HFFc6 (cell line): ENCODE measurements around the gene IL15RA. TPM values are rescaled to one million over a fixed set of nuclear protein-coding genes. Genes with fewer than 3 reads are reported as not detected.
"Not testable (repeated sequence)": the region's sequence is repeated elsewhere in the genome, so short reads cannot be mapped to it uniquely, and the experiment has no call there.

Source experiments
- DNase-seq: peaks from one replicate; pipeline ENCODE4 v3.0.0-alpha.2; 2018
- H3K27ac Mint-ChIP-seq: 2 replicates; pipeline ENCODE4 v1.8.0; 2020; ENCODE audit warnings: mild to moderate bottlenecking, mixed read lengths
- H3K27me3 Mint-ChIP-seq: 2 replicates; pipeline ENCODE4 v1.8.0; 2021; ENCODE audit warnings: mild to moderate bottlenecking, moderate library complexity, mixed read lengths; ENCODE audit not compliant: insufficient read depth
- H3K36me3 Mint-ChIP-seq: 2 replicates; pipeline ENCODE4 v1.8.0; 2021; ENCODE audit warnings: low read depth, mixed read lengths
- H3K4me1 Mint-ChIP-seq: 2 replicates; pipeline ENCODE4 v1.8.0; 2020; ENCODE audit warnings: low read depth, mixed read lengths
- H3K4me3 Mint-ChIP-seq: 2 replicates; pipeline ENCODE4 v1.8.0; 2020; ENCODE audit warnings: mild to moderate bottlenecking, moderate library complexity, mixed read lengths
- H3K9me3 Mint-ChIP-seq: 2 replicates; pipeline ENCODE4 v1.8.0; 2020; ENCODE audit warnings: mild to moderate bottlenecking, mixed read lengths
- total RNA-seq, 6 experiments: library from RNA; stranded (reverse); fragmentation: NEBNext Ultra II Directional; extraction: Animal tissue kit (Norgen Biotek cat#: 25700); gene quantifications; 2 replicates in 1 of 6; 3 replicates in 5 of 6; pipeline ENCODE4 v1.2.3, GENCODE V29; 2021
- TF ChIP-seq, protein P1 (sequence below): fragments of 200-600 bp; sonication (generic); IDR thresholded peaks from 2 replicates; pipeline ENCODE4 v1.5.0; 2021; ENCODE audit warnings: antibody characterized with exemption, mild to moderate bottlenecking

Gene IL15RA
- total RNA-seq, 6 experiments from 2014 or later = 1.5 to 3.2 (median 1.9) TPM

- Mint-ChIP-seq H3K9me3 (no peaks in the 10 kb centered on the region), H3K27me3 (peaks cover 3% of the 10 kb centered on the region), H3K36me3 (no peaks in the 10 kb centered on the region), H3K4me3 (no peak overlapping the region), H3K4me1 (peaks cover 21% of the 10 kb centered on the region), H3K27ac (no peak overlapping the region)
- TF ChIP-seq, protein P1, sequence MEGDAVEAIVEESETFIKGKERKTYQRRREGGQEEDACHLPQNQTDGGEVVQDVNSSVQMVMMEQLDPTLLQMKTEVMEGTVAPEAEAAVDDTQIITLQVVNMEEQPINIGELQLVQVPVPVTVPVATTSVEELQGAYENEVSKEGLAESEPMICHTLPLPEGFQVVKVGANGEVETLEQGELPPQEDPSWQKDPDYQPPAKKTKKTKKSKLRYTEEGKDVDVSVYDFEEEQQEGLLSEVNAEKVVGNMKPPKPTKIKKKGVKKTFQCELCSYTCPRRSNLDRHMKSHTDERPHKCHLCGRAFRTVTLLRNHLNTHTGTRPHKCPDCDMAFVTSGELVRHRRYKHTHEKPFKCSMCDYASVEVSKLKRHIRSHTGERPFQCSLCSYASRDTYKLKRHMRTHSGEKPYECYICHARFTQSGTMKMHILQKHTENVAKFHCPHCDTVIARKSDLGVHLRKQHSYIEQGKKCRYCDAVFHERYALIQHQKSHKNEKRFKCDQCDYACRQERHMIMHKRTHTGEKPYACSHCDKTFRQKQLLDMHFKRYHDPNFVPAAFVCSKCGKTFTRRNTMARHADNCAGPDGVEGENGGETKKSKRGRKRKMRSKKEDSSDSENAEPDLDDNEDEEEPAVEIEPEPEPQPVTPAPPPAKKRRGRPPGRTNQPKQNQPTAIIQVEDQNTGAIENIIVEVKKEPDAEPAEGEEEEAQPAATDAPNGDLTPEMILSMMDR = no peak
- DNase-seq = no peak
Observed at GRCh38 chr10:5963591-5963990, 13.8 kb downstream of the IL15RA start.

DNA sequence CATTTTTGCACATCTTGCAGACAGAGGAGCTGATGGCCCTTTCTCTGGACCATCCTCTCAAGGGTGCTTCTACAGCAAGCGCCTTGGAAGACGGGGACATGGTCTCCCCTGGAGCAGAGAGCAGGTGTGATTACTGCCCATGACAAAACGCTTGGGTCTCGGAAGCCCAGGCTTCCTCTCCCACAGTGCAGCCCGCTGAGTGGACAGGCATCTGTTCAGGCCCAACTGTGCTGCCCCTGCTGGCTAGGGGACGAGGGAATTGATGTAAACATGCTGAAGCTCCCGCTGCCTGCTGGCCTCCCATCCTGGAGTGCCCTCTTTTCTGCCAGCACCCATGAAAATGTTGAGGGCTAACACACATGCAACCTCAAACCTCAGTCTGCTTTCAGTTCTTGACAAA, 14.3 kb downstream of the IL15RA start:
- DNase-seq = no peak
- H3K9me3 Mint-ChIP-seq = no peaks in the 10 kb centered on the region
- H3K36me3 Mint-ChIP-seq = no peaks in the 10 kb centered on the region
- no peak overlapping the region for H3K4me3 Mint-ChIP-seq
- H3K27me3 Mint-ChIP-seq = peaks cover 3% of the 10 kb centered on the region
- no peak overlapping the region for H3K27ac Mint-ChIP-seq
- TF ChIP-seq, protein P1 = no peak
- H3K4me1 Mint-ChIP-seq = peaks cover 23% of the 10 kb centered on the region

GRCh38 chr10:5962358-5962940, 14.9 kb downstream of the IL15RA start:
- H3K4me1 Mint-ChIP-seq = peaks cover 23% of the 10 kb centered on the region
- H3K27ac Mint-ChIP-seq, DNase-seq, H3K9me3 Mint-ChIP-seq, H3K4me3 Mint-ChIP-seq, H3K36me3 Mint-ChIP-seq, H3K27me3 Mint-ChIP-seq: not testable (repeated sequence)

DNA sequence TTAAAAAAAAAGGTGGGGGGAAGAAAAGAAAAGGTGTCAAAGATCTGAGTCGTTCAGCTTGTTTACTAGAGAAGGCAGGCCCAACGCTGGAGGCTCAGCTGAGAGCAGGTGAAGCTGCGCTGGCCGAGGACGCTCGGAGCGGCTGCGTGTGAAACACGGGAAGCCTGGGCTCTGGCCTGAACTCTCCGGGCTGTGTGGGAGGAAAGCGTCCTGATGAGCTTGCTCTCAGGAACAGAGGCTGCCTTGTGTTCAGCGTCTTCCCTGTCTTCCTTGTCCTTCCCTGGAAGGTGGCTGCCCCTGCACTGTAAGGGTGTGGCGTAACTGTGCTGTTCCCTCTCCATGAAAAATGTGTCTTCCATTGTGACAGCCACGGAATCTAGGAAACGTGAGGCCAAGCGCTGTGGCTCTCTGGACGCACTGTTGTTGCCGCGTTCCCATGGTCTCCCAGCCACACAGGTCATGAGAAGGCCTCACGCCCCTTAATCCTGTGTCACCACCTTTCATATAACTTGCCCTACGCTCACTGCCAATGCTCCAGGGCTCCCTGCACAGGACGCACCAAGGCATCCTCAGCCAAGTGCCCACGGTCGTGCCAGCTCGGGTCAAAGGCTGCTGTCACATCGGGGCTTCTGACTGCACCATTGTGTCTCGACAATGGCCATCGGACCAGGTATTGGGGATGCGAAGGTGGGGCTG, 15.8 kb downstream of the IL15RA start:
- Mint-ChIP-seq H3K27me3 (peaks cover 4% of the 10 kb centered on the region), H3K27ac (no peak overlapping the region), H3K9me3 (no peaks in the 10 kb centered on the region), H3K4me1 (peaks cover 23% of the 10 kb centered on the region), H3K36me3 (no peaks in the 10 kb centered on the region), H3K4me3 (no peak overlapping the region)
- TF ChIP-seq, protein P1 = no peak
- DNase-seq = no peak

DNA sequence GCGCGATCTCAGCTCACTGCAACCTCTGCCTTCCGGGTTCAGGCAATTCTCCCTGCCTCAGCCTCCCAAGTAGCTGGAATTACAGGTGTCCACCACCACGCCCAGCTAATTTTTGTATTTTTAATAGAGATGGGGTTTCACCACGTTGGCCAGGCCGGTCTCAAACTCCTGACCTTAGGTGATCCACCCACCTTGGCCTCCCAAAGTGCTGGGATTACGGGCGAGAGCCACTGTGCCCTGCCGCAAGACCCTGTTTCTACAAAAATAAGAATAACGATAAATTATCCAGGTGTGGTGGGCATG, 16.4 kb downstream of the IL15RA start:
- not testable (repeated sequence) for H3K27me3 Mint-ChIP-seq, H3K27ac Mint-ChIP-seq, H3K36me3 Mint-ChIP-seq, H3K4me3 Mint-ChIP-seq, DNase-seq, H3K9me3 Mint-ChIP-seq
- H3K4me1 Mint-ChIP-seq = peaks cover 23% of the 10 kb centered on the region

DNA sequence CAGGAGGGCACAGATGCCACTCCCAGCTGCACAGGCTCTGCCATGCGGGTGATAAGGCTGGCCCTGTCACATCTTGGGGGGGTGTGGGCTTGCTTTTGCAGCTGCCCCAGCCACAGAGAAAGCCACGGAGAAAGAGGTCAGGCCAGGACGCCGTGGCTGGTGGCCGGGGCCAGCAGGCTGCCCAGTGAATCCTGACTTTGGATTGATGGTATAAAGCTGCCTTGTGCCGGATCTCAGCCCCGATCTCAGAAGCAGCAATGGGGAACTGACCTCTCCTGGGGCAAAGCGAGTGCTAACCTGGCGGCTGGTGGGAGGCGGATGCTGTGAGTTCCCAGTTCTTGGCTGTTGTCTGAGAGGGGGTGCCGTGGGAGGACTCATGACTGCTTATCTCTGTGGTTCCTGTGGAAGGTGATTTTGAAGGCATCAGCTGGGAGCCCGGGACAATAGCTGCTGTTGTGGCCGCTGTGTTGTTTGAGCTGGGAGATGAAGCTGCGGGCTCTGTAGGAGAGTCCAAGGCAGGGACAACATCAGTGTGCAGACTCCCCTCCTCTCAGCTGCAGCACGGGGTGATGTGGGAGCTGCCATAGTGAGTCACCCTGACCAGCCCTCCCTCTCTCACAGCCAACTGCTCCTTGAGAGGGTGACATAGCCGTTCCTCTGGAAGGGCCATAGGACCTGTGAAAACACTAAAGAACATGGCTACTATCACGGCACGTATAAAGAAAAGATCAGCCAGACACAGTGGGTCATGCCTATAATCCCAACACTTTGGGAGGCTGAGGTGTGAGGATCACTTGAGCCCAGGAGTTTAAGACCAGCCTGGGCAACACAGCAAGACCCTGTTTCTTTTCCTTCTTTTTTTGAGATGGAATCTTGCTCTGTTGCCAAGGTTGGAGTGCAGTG, 17.0 kb downstream of the IL15RA start:
- no peak for DNase-seq
- TF ChIP-seq, protein P1 = no peak
- H3K4me1 Mint-ChIP-seq = peaks cover 23% of the 10 kb centered on the region

More for the DNA sequence above, 17.0 kb downstream of the IL15RA start:
- peaks cover 3% of the 10 kb centered on the region for H3K27me3 Mint-ChIP-seq
- H3K9me3 Mint-ChIP-seq = no peaks in the 10 kb centered on the region
- no peaks in the 10 kb centered on the region for H3K36me3 Mint-ChIP-seq
- no peak overlapping the region for H3K4me3 Mint-ChIP-seq
- no peak overlapping the region for H3K27ac Mint-ChIP-seq
